Colonic mucosa (tissue), 4 donors: ENCODE results near the gene EPHA5. TPM values are rescaled to one million over a fixed set of nuclear protein-coding genes. Genes with fewer than 3 reads are reported as not detected.

Source experiments
- DNase-seq: peaks from one replicate; pipeline ENCODE4 v3.0.0-alpha.2; 2020
- H3K27ac ChIP-seq: fragments of 200-600 bp; one replicate; pipeline ENCODE4 v1.8.0; 2021
- H3K27me3 ChIP-seq: fragments of 200-600 bp; one replicate; pipeline ENCODE4 v1.8.0; 2021
- H3K36me3 ChIP-seq: fragments of 200-600 bp; one replicate; pipeline ENCODE4 v1.8.0; 2021
- H3K4me1 ChIP-seq: fragments of 200-600 bp; one replicate; pipeline ENCODE4 v1.8.0; 2021; ENCODE audit warnings: mild to moderate bottlenecking
- H3K4me3 ChIP-seq: fragments of 200-600 bp; one replicate; pipeline ENCODE4 v1.8.0; 2021
- H3K9ac ChIP-seq, 2 donors: one replicate each; pipeline ENCODE4 v1.7.0; 2013; ENCODE audit warnings: control low read depth in 2 of 2, low read depth in 2 of 2, low read length in 2 of 2
- H3K9me3 ChIP-seq: fragments of 200-600 bp; one replicate; pipeline ENCODE4 v1.8.0; 2021
- intact Hi-C: fragments of 100-400 bp; cut with DNase I; formaldehyde crosslinking; loops from one replicate; pipeline ENCODE4 v1.14.1; 2022
- total RNA-seq, 2 donors: library from RNA; stranded (reverse); fragmentation: NEBNext Ultra II Directional in 1 of 2; extraction: Animal tissue kit (Norgen Biotek cat#: 25700) in 1 of 2; gene quantifications; one replicate each; pipeline ENCODE4 v1.2.1, GENCODE V29; 2021
- TF ChIP-seq, protein P1 (sequence below): fragments of 200-600 bp; IDR thresholded peaks from one replicate; pipeline ENCODE4 v1.8.0; 2022; ENCODE audit warnings: antibody characterized with exemption, mild to moderate bottlenecking
- donor health status: healthy.
- donor health status: DM: no; HTN: no; CAD: no.
- donor health status: DM: no; HTN: no; CAD: no.

Gene EPHA5
- total RNA-seq, 2 donors from 2014 or later, result 0.07 to 0.13 TPM

DNA sequence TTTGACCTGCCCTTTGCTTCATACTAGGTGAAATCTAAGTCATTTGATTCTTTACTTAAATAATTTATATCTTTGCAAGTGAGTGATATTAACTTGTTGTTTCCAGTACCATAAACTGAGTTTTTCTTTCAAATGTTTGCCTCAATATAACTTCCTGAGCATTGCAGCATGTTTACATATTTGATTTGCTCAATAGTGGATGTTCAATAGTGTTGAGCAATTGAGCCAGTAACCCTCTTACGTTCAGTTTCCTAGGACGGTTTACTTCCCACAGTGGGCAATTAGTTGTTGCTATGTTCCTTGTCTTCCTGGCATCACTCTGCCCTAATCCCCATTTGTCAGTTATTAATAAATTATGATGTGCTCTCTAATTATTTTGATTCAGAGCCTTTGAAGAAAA lies 278.5 kb downstream of the EPHA5 start:
- no peak overlapping the region for H3K27ac ChIP-seq
- H3K4me3 ChIP-seq, result no peak overlapping the region
- no peaks in the 10 kb centered on the region for H3K27me3 ChIP-seq
- TF ChIP-seq, protein P1, sequence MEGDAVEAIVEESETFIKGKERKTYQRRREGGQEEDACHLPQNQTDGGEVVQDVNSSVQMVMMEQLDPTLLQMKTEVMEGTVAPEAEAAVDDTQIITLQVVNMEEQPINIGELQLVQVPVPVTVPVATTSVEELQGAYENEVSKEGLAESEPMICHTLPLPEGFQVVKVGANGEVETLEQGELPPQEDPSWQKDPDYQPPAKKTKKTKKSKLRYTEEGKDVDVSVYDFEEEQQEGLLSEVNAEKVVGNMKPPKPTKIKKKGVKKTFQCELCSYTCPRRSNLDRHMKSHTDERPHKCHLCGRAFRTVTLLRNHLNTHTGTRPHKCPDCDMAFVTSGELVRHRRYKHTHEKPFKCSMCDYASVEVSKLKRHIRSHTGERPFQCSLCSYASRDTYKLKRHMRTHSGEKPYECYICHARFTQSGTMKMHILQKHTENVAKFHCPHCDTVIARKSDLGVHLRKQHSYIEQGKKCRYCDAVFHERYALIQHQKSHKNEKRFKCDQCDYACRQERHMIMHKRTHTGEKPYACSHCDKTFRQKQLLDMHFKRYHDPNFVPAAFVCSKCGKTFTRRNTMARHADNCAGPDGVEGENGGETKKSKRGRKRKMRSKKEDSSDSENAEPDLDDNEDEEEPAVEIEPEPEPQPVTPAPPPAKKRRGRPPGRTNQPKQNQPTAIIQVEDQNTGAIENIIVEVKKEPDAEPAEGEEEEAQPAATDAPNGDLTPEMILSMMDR, result no peak
- H3K36me3 ChIP-seq, result no peaks in the 10 kb centered on the region
- no peak for DNase-seq
- intact Hi-C loops, result no loop called here
- no peaks in the 10 kb centered on the region for H3K4me1 ChIP-seq
- no peaks in the 10 kb centered on the region for H3K9me3 ChIP-seq
- H3K9ac ChIP-seq, result no peak overlapping the region

DNA sequence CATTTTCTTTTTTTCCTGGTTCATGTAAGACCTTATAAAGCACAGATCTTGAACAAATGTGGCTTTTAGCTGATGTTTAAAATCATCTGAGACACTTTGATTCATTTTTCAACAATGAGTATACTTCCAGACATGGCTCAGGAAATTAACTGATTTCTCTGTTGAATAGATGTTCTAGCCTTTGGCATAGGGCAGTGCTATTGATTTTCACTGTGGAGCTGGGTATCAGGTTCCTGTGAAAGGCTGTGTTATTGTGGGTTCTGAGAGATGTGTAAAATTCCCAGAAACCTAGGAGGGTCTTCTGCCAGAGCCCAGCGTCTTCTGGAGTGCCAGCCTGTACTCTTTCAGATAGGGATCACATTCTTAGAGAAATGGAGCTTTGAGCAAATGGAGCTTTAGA lies 278.9 kb downstream of the EPHA5 start:
- H3K9me3 ChIP-seq, result no peaks in the 10 kb centered on the region
- intact Hi-C loops, result no loop called here

DNA sequence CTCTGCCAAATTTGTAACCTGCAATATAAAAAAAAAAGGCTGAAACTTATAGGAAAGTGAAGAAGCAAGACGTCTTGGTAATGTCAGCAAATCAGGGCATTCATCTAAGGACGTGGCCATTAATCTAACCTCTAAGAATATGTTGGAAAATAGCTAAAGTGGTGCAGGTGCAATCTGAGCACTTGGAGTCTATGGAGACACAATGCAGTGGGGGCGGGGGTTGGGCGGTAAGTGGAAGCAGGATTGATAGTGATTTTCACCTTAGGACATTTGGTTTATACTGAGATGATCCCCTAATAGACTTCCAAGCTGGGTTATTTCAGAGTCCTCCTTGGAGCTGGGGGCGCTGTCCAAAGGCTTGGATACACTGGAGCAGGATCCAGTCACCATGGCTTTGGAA lies 283.4 kb downstream of the EPHA5 start:
- TF ChIP-seq, protein P1, result no peak
- no peak overlapping the region for H3K4me3 ChIP-seq
- no peak overlapping the region for H3K9ac ChIP-seq
- no peaks in the 10 kb centered on the region for H3K4me1 ChIP-seq
- H3K9me3 ChIP-seq, result no peaks in the 10 kb centered on the region
- intact Hi-C loops, result no loop called here
- H3K27ac ChIP-seq, result no peak overlapping the region
- DNase-seq, result no peak
- no peaks in the 10 kb centered on the region for H3K36me3 ChIP-seq
- no peaks in the 10 kb centered on the region for H3K27me3 ChIP-seq

More for the DNA sequence above, 278.9 kb downstream of the EPHA5 start:
- no peaks in the 10 kb centered on the region for H3K36me3 ChIP-seq
- H3K27ac ChIP-seq, result no peak overlapping the region
- DNase-seq, result no peak
- no peaks in the 10 kb centered on the region for H3K4me1 ChIP-seq
- H3K9ac ChIP-seq, result no peak overlapping the region
- no peaks in the 10 kb centered on the region for H3K27me3 ChIP-seq
- H3K4me3 ChIP-seq, result no peak overlapping the region
- TF ChIP-seq, protein P1, result no peak

DNA sequence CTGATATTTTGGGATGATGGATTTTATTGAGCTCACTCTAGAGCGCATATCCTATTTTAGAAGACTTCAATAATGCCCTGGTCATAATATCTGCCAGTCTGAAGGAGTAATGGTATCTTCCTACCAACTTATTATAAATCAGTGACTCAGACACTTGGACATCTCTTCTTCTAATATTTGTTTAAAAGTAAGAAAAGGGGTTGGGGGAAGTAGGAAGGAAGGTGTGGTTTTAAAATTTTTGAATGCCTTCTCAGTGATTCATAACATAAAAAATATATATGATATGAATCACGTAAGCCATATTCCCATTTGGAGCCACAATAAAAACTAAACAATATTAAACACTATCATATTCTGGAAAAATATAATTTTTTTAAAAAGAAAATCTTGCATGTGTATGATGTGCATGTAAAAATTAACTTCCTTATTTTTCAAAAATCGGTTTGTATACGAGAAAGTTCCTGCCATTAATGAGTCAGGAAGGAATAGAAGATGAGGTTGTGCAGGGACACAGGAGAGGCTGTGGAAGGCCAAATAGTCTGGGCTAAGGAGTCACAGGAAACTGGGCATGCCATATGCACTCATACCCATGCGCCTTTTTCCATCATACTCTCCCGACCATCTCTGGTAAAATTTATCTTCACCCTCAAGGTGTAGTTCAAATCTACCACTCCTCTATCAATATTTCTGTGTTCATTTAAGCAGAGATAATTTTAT lies 286.5 kb downstream of the EPHA5 start:
- Histone ChIP-seq H3K9ac (no peak overlapping the region), H3K36me3 (no peaks in the 10 kb centered on the region), H3K27me3 (no peaks in the 10 kb centered on the region), H3K27ac (no peak overlapping the region), H3K4me1 (no peaks in the 10 kb centered on the region), H3K9me3 (no peaks in the 10 kb centered on the region), H3K4me3 (no peak overlapping the region)
- intact Hi-C loops, result no loop called here
- no peak for DNase-seq
- TF ChIP-seq, protein P1, result no peak

DNA sequence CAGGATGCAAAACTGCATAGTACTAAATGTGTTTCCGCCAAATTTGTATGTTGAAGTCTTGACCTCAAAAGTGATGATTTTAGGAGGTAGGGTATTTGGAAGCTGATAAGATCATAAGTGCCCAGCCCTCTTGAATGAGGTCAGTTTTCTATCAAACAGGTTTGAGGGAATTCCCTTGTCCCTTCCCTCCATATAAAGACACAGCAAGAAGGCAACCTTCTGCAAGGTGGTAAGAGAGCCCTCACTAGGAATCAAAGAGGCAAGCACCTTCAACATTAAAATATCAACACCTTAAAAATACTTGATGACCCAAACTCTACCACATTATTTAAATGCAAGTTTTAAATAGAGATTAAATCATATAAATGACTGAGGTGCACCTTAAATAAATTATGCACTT lies 288.6 kb downstream of the EPHA5 start:
- Histone ChIP-seq H3K9ac (no peak overlapping the region), H3K27me3 (no peaks in the 10 kb centered on the region), H3K4me3 (no peak overlapping the region), H3K36me3 (no peaks in the 10 kb centered on the region), H3K27ac (no peak overlapping the region), H3K9me3 (no peaks in the 10 kb centered on the region), H3K4me1 (no peaks in the 10 kb centered on the region)
- DNase-seq, result no peak
- TF ChIP-seq, protein P1, result no peak
- intact Hi-C loops, result no loop called here
